Neural crest cell (in vitro differentiated cells): ENCODE results near the gene CTSK. TPM values are rescaled to one million over a fixed set of nuclear protein-coding genes. Genes with fewer than 3 reads are reported as not detected.
A peak's percentile ranks its signal among the peaks of the same experiment; 100 is the strongest.
"Not testable (repeated sequence)": the region's sequence is repeated elsewhere in the genome, so short reads cannot be mapped to it uniquely, and the experiment has no call there.

Experiments
- DNase-seq: peaks from one replicate; pipeline ENCODE4 v3.0.0; 2021; ENCODE audit warnings: low read depth, mixed read lengths, low spot score
- H3K27ac Mint-ChIP-seq: one replicate; pipeline ENCODE4 v1.8.0; 2021; ENCODE audit warnings: mild to moderate bottlenecking, mixed read lengths; ENCODE audit not compliant: unreplicated experiment
- H3K27me3 Mint-ChIP-seq: 2 replicates; pipeline ENCODE4 v1.8.0; 2021; ENCODE audit warnings: low read depth, mild to moderate bottlenecking, mixed read lengths
- H3K36me3 Mint-ChIP-seq: 2 replicates; pipeline ENCODE4 v1.8.0; 2021; ENCODE audit warnings: low read depth, mild to moderate bottlenecking, mixed read lengths
- H3K4me1 Mint-ChIP-seq: 2 replicates; pipeline ENCODE4 v1.8.0; 2021; ENCODE audit warnings: mixed read lengths
- H3K4me3 Mint-ChIP-seq: one replicate; pipeline ENCODE4 v1.8.0; 2021; ENCODE audit warnings: mild to moderate bottlenecking, mixed read lengths
- H3K9me3 Mint-ChIP-seq: 2 replicates; pipeline ENCODE4 v1.8.0; 2021; ENCODE audit warnings: mixed read lengths
- CTCF ChIP-seq: fragments of 200-600 bp; sonication (generic); conservative IDR thresholded peaks from 2 replicates; pipeline ENCODE4 v1.5.0; 2021; ENCODE audit warnings: antibody characterized with exemption, mild to moderate bottlenecking
- long read RNA-seq: library from polyadenylated mRNA; unstranded; transcript quantifications from one replicate; pipeline ENCODE4 v2.0.0, GENCODE V29; 2020
- total RNA-seq: library from RNA; stranded (reverse); gene quantifications from 2 replicates; pipeline ENCODE4 v1.2.1, GENCODE V29; 2021

The CTSK gene
- 4.6 and 5.8 TPM in 2 replicates for total RNA-seq
- long read RNA-seq, transcript CTSK-201 (8 exons, 1,692 nt), result major isoform, 7 of 8 reads
- long read RNA-seq, partial matches to known transcripts, result 1 of 8 reads
- long read RNA-seq, other reads (novel, unspliced or antisense), result 0 of 8 reads

DNA sequence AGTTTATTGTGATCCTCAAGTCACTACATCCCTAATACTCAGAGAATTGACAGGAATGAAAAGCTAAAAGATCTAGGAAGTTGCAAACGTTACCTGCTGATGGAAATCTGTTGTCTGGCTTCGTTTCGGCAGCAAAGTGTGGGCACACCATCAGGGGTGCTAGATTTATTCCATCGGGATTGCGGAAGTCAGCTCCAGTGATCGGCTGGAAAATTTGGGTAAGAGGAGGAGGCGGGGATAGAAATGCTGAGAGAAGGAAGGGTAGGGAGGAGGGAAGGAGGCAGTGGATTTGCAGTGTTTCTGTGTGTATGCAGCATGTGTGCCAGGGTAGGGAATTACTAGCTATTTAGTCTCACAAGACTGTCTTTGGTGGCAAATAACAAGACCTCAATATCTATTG is at the start of gene CTSK:
CTSK (minus strand) TSS at position 140 of the 400 bp plus-strand sequence. CDS start 1,455 bp downstream, outside the sequence.
- no peak for TF ChIP-seq CTCF
- Mint-ChIP-seq H3K27me3 (no peaks in the 10 kb centered on the region), H3K4me1 (no peaks in the 10 kb centered on the region), H3K9me3 (no peaks in the 10 kb centered on the region), H3K27ac (peak within 1 kb of the TSS; percentile 69), H3K4me3 (no peak within 1 kb of the TSS), H3K36me3 (peaks cover 2% of the 10 kb centered on the region)
- DNase-seq, result no peak

- H3K27ac Mint-ChIP-seq, result peak overlapping the region; percentile 57
- H3K9me3 Mint-ChIP-seq, H3K27me3 Mint-ChIP-seq, H3K4me3 Mint-ChIP-seq, H3K4me1 Mint-ChIP-seq, DNase-seq: not testable (repeated sequence)
- peaks cover 20% of the 10 kb centered on the region for H3K36me3 Mint-ChIP-seq
Observed at GRCh38 chr1:150852734-150853133, 44.7 kb upstream of the CTSK start.

- not testable (repeated sequence) for DNase-seq, H3K4me1 Mint-ChIP-seq
- peaks cover 23% of the 10 kb centered on the region for H3K36me3 Mint-ChIP-seq
Observed at GRCh38 chr1:150850801-150851362, 42.8 kb upstream of the CTSK start.

GRCh38 chr1:150846473-150847146 is 38.5 kb upstream of the CTSK start:
- H3K9me3 Mint-ChIP-seq, result no peaks in the 10 kb centered on the region
- no peaks in the 10 kb centered on the region for H3K27me3 Mint-ChIP-seq
- no peak for TF ChIP-seq CTCF
- no peak overlapping the region for H3K27ac Mint-ChIP-seq
- H3K36me3 Mint-ChIP-seq, result peaks cover 5% of the 10 kb centered on the region
- no peak overlapping the region for H3K4me3 Mint-ChIP-seq
- DNase-seq, result no peak
- no peaks in the 10 kb centered on the region for H3K4me1 Mint-ChIP-seq

More at GRCh38 chr1:150850801-150851362, 42.8 kb upstream of the CTSK start:
- H3K27ac Mint-ChIP-seq, H3K9me3 Mint-ChIP-seq, H3K4me3 Mint-ChIP-seq, H3K27me3 Mint-ChIP-seq: not testable (repeated sequence)

DNA sequence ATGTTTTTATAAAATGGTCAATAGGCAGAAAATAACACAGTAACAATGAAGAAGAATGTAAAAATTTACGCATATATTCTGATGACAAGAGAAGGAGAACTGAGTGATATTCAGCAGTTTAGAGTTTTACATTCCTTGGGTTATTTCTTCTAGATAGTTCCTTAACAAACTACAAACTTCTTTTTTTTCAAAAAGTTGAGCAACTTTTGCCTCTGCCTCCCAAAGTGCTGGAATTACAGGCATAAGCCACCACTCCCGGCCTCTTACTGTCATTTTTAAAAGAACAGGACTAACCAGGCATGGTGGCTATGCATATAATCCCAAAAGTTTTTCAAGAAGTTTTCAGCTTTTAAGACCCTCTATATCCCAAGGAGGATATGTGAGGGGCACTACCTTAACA is 35.4 kb upstream of the CTSK start:
- H3K36me3 Mint-ChIP-seq, result peaks cover 5% of the 10 kb centered on the region
- DNase-seq, result no peak
- H3K4me1 Mint-ChIP-seq, result no peaks in the 10 kb centered on the region
- no peaks in the 10 kb centered on the region for H3K27me3 Mint-ChIP-seq
- H3K27ac Mint-ChIP-seq, result no peak overlapping the region
- H3K4me3 Mint-ChIP-seq, result no peak overlapping the region
- TF ChIP-seq CTCF, result no peak
- H3K9me3 Mint-ChIP-seq, result no peaks in the 10 kb centered on the region

GRCh38 chr1:150842964-150843363 is 34.9 kb upstream of the CTSK start:
- H3K27me3 Mint-ChIP-seq, result no peaks in the 10 kb centered on the region
- TF ChIP-seq CTCF, result no peak

More at GRCh38 chr1:150842964-150843363, 34.9 kb upstream of the CTSK start:
- H3K9me3 Mint-ChIP-seq, result no peaks in the 10 kb centered on the region
- no peaks in the 10 kb centered on the region for H3K4me1 Mint-ChIP-seq
- peaks cover 5% of the 10 kb centered on the region for H3K36me3 Mint-ChIP-seq
- no peak overlapping the region for H3K27ac Mint-ChIP-seq
- DNase-seq, result no peak
- H3K4me3 Mint-ChIP-seq, result no peak overlapping the region
